Measurements from ENCODE around the gene SLC26A3. TPM values are rescaled to one million over a fixed set of nuclear protein-coding genes. Genes with fewer than 3 reads are reported as not detected.

The SLC26A3 gene
- total RNA-seq, 1 experiment from 2014 or later, result not detected

- DNase-seq (ENCODE audit: low spot score), result no peak
Measured at GRCh38 chr7:107815254-107815882, 12.3 kb upstream of the SLC26A3 start.

GRCh38 chr7:107813524-107813923 is 10.5 kb upstream of the SLC26A3 start:
- no peak for DNase-seq (ENCODE audit: low spot score)

- DNase-seq (ENCODE audit: low spot score), result no peak
Measured at GRCh38 chr7:107811934-107812333, 8.9 kb upstream of the SLC26A3 start.

- no peak for DNase-seq (ENCODE audit: low spot score)
Measured at GRCh38 chr7:107810626-107811025, 7.6 kb upstream of the SLC26A3 start.

- no peak for DNase-seq (ENCODE audit: low spot score)
Measured at GRCh38 chr7:107809179-107809578, 6.2 kb upstream of the SLC26A3 start.

GRCh38 chr7:107799647-107800264 is 3.3 kb downstream of the SLC26A3 start:
- DNase-seq (ENCODE audit: low spot score), result no peak

- DNase-seq (ENCODE audit: low spot score), result no peak
Measured at GRCh38 chr7:107792364-107792763, 10.7 kb downstream of the SLC26A3 start.

- DNase-seq (ENCODE audit: low spot score), result no peak
Measured at GRCh38 chr7:107789647-107790046, 13.4 kb downstream of the SLC26A3 start.

GRCh38 chr7:107788662-107789061 is 14.4 kb downstream of the SLC26A3 start:
- DNase-seq (ENCODE audit: low spot score), result no peak

GRCh38 chr7:107788216-107788615 is 14.8 kb downstream of the SLC26A3 start:
- DNase-seq (ENCODE audit: low spot score), result no peak

GRCh38 chr7:107785926-107786325 is 17.1 kb downstream of the SLC26A3 start:
- no peak for DNase-seq (ENCODE audit: low spot score)

- DNase-seq (ENCODE audit: low spot score), result no peak
Measured at GRCh38 chr7:107785170-107785569, 17.9 kb downstream of the SLC26A3 start.

GRCh38 chr7:107783648-107784047 is 19.4 kb downstream of the SLC26A3 start:
- no peak for DNase-seq (ENCODE audit: low spot score)

- no peak for DNase-seq (ENCODE audit: low spot score)
Measured at GRCh38 chr7:107782374-107782773, 20.6 kb downstream of the SLC26A3 start.

GRCh38 chr7:107779647-107780099 is 23.4 kb downstream of the SLC26A3 start:
- DNase-seq (ENCODE audit: low spot score), result no peak

- no peak for DNase-seq (ENCODE audit: low spot score)
Measured at GRCh38 chr7:107778283-107778682, 24.7 kb downstream of the SLC26A3 start.

GRCh38 chr7:107777702-107778101 is 25.3 kb downstream of the SLC26A3 start:
- DNase-seq (ENCODE audit: low spot score), result no peak

- no peak for DNase-seq (ENCODE audit: low spot score)
Measured at GRCh38 chr7:107773027-107773426, 30.0 kb downstream of the SLC26A3 start.

GRCh38 chr7:107768263-107768662 is 34.8 kb downstream of the SLC26A3 start:
- no peak for DNase-seq (ENCODE audit: low spot score)

- DNase-seq (ENCODE audit: low spot score), result no peak
Measured at GRCh38 chr7:107767391-107767790, 35.6 kb downstream of the SLC26A3 start.

GRCh38 chr7:107758667-107759066 is 44.4 kb downstream of the SLC26A3 start:
- DNase-seq (ENCODE audit: low spot score), result no peak

- no peak for DNase-seq (ENCODE audit: low spot score)
Measured at GRCh38 chr7:107754642-107755041, 48.4 kb downstream of the SLC26A3 start.

GRCh38 chr7:107751113-107751512 is 51.9 kb downstream of the SLC26A3 start:
- no peak for DNase-seq (ENCODE audit: low spot score)

- no peak for DNase-seq (ENCODE audit: low spot score)
Measured at GRCh38 chr7:107746006-107746405, 57.0 kb downstream of the SLC26A3 start.

Data from A172 (cell line).